GM23248 (cell line): ENCODE results near the gene TLE1.

Experiments used
- EZH2 ChIP-seq: fragments of 200-600 bp; sonication (generic); IDR thresholded peaks from 2 replicates; pipeline ENCODE4 v1.6.1; 2018; ENCODE audit warnings: antibody characterized with exemption, mild to moderate bottlenecking; ENCODE audit not compliant: insufficient read depth, poor library complexity, severe bottlenecking
- EZH2phosphoT487 ChIP-seq: fragments of 200-600 bp; sonication (generic); IDR thresholded peaks from 2 replicates; pipeline ENCODE4 v1.6.1; 2018; ENCODE audit warnings: antibody characterized with exemption, moderate library complexity, mild to moderate bottlenecking, low read depth; ENCODE audit not compliant: insufficient read depth

- TF ChIP-seq EZH2phosphoT487 (no peak), EZH2 (no peak)
Observed at GRCh38 chr9:81563020-81563407, 126.3 kb downstream of the TLE1 start.
